GM12872 (cell line): Measurements from ENCODE around the gene CARMIL1.

Experiments used
- TF ChIP-seq, protein P1 (sequence below): IDR thresholded peaks from 3 replicates; pipeline ENCODE4 v1.5.1; 2011; ENCODE audit warnings: low read depth, mild to moderate bottlenecking, low read length, moderate library complexity; ENCODE audit not compliant: insufficient read depth

Gene CARMIL1

DNA sequence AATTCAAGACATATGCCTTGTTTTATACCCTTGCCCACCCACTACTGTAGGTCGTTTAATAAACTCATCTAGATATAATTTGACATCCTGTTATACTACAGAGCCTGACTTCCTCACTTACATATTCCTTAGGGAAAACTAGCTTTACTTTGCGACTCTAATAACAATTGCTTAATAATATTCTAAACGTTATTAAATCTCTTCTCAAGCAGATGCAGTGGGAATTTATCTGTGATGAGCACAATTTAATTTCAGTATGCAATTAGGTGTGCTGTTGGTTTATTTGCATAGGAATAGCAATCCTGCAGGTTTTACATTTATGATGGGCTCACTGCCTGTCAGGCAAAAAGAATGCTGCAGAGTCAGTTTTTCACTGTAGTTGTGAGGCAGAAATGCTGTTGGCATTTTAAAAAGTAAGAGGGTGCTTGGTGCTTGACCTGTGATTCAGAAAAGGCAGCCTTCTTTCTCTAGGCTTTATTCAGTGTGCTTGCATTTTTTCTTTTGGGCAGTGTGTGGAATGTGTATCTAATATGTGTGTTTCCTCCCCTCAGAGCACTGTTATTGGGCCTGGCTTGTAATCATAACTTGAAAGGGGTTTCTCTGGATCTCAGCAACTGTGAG lies 220.6 kb downstream of the CARMIL1 start:
- TF ChIP-seq, protein P1, sequence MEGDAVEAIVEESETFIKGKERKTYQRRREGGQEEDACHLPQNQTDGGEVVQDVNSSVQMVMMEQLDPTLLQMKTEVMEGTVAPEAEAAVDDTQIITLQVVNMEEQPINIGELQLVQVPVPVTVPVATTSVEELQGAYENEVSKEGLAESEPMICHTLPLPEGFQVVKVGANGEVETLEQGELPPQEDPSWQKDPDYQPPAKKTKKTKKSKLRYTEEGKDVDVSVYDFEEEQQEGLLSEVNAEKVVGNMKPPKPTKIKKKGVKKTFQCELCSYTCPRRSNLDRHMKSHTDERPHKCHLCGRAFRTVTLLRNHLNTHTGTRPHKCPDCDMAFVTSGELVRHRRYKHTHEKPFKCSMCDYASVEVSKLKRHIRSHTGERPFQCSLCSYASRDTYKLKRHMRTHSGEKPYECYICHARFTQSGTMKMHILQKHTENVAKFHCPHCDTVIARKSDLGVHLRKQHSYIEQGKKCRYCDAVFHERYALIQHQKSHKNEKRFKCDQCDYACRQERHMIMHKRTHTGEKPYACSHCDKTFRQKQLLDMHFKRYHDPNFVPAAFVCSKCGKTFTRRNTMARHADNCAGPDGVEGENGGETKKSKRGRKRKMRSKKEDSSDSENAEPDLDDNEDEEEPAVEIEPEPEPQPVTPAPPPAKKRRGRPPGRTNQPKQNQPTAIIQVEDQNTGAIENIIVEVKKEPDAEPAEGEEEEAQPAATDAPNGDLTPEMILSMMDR = no peak

DNA sequence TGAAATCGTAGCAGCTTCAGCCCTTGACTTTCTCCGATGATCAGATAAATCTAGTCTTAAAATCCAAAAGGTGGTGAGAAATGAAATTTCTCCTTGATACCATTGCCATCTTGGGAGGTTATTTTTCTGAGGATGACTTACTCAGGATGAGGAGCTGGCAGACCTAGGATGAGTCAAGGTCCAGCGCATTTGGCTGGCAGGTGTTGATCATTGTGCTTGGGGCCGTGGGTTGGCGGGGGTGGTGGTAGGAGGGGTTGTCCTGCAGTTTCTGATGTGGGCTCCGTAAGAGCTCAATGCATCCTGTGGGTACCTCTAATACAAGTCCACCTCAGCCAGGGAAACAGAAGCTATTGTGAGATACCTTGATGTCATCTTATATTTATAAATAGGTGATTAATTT lies 224.5 kb downstream of the CARMIL1 start:
- TF ChIP-seq, protein P1 = no peak

DNA sequence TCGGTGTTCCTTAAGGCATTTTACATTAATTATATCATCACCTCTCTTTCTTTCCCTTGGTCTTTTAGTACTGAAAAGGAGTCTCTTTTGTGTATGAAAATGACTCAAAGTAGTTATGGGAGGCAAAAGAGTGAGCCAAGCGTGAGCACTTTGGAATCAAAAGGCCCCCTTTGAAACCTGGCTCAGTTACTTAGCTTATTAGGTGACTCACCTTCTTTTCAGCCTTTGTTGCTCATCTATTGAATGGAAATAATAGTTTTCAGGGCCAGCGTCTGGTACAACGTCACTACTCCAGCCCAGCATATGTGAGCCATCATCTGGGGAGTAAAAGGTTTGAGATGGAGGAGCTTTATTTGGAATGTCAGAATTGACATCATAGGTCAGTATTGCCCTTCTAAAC lies 225.5 kb downstream of the CARMIL1 start:
- TF ChIP-seq, protein P1 = no peak

DNA sequence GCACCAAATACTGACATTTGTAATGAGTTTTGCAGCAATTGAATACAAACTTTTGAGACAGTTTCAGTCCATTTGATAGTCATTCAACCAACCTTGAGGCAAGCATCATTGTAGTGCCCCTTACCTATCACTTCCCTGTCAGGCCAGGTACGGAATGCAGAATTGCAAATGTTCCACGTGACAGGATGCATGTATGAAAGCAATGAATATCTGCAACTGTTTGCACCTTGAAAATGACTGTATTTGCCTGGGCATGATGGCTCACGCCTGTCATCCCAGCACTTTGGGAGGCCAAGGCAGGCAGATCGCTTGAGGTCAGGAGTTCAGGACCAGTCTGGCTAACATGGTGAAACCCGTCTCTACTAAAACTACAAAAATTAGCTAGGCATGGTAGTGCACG lies 226.8 kb downstream of the CARMIL1 start:
- TF ChIP-seq, protein P1 = no peak

DNA sequence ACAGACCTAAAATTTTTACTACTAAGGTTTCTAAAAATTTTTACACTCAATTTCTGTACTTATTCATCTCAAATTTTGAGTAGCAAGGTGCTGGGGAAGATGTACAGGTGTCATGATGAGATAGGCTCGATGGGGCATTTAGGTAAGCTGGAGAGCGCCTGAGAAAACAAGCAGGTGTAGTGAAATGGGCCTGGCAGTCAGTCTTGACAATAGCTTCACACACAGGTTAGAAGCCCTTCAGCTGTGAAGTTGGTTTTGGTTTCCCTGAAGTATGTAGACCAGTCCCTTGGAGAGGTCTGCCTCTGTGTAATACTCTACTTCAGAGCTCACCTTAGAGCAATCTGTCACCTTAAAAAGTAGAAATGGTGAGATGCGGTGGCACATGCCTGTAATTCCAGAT lies 228.9 kb downstream of the CARMIL1 start:
- TF ChIP-seq, protein P1 = no peak

DNA sequence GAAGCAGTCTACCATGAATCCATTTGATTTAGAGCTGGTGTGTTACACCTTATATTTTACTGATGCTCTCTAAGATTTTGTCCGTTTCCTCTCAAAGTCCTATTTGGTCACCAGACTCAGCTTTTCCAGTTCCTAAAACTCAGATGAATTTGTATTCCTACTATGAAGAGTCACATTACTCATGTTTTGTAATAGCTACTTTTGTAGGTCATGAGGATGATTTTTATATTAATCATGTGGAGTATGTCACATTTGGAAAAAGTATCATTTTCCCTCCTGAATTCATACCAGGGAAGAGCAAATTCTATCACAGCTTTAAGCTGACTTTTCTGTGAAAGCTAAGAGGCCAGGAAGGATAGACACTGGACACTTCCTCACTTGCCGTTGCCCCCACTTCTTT lies 232.2 kb downstream of the CARMIL1 start:
- TF ChIP-seq, protein P1 = no peak

DNA sequence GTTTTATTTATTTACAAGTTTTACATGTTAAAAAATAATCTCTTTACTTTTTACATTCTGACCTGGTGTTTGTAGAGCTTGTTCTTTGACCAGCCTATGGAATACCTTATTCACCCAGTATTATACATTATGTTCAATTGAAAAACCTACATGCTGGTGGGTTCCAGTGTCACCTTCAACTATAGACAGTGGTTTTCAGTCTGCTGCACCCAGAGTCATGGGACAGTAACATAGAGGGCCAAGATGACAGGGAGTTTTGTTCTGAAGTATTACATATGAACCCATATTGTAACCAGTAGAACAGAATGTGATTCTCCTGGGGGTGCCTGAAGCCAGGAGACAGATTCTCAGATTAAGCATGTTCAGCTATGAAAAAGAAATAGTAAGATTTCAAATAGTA lies 233.4 kb downstream of the CARMIL1 start:
- TF ChIP-seq, protein P1 = no peak
